Thyroid gland (tissue), 4 donors: Measurements from ENCODE around the gene ENOX2. TPM values are rescaled to one million over a fixed set of nuclear protein-coding genes. Genes with fewer than 3 reads are reported as not detected.
A peak's percentile ranks its signal among the peaks of the same experiment; 100 is the strongest.
"Not testable (repeated sequence)": the region's sequence is repeated elsewhere in the genome, so short reads cannot be mapped to it uniquely, and the experiment has no call there.

Experiments
- DNase-seq, 2 donors: peaks; one replicate each; pipeline ENCODE4 v3.0.0-alpha.2; 2019
- H3K27ac ChIP-seq, 3 donors: fragments of 200-600 bp; sonication (generic); 1 replicate in 2 of 3; 2 replicates in 1 of 3; pipeline ENCODE4 v1.5.1; 2016 to 2019; ENCODE audit warnings: mild to moderate bottlenecking in 1 of 3, moderate library complexity in 1 of 3
- H3K27me3 ChIP-seq: fragments of 200-600 bp; sonication (generic); one replicate; pipeline ENCODE4 v1.5.1; 2019
- H3K36me3 ChIP-seq, 2 donors: fragments of 200-600 bp; sonication (generic); one replicate each; pipeline ENCODE4 v1.5.1; 2016 to 2019
- H3K4me1 ChIP-seq, 2 donors: fragments of 200-600 bp; sonication (generic); one replicate each; pipeline ENCODE4 v1.5.1; 2017 to 2019
- H3K4me3 ChIP-seq, 3 donors: fragments of 200-600 bp; sonication (generic); replicated peaks in 1 of 3; 1 replicate in 2 of 3; 2 replicates in 1 of 3; pipeline ENCODE4 v1.5.1; 2016; ENCODE audit warnings: mild to moderate bottlenecking in 1 of 3
- H3K9me3 ChIP-seq: fragments of 200-600 bp; sonication (generic); one replicate; pipeline ENCODE4 v1.5.1; 2017
- CTCF ChIP-seq, 6 experiments: fragments of 200-600 bp in 3 of 6; fragments of 450-650 bp in 3 of 6; sonication (generic) in 3 of 6; IDR thresholded peaks; one replicate each; pipeline ENCODE4 v1.5.1; 2016 to 2019; ENCODE audit warnings: antibody characterized with exemption in 6 of 6, mild to moderate bottlenecking in 2 of 6, inconsistent platforms in 1 of 6, moderate library complexity in 1 of 6
- POLR2A ChIP-seq, 2 donors: fragments of 450-650 bp; IDR thresholded peaks; one replicate each; pipeline ENCODE4 v1.6.1; 2017; ENCODE audit warnings: antibody characterized with exemption in 2 of 2, mild to moderate bottlenecking in 2 of 2, moderate library complexity in 1 of 2
- WGBS, 2 donors: methylation state at CpG; one replicate each; pipeline ENCODE4 v1.1.5; 2017; 5-methylcytosine and 5-hydroxymethylcytosine counted together
- intact Hi-C: fragments of 100-400 bp; cut with DNase I; formaldehyde crosslinking; loops from one replicate; pipeline ENCODE4 v1.15.1; 2023
- total RNA-seq, 4 donors: library from RNA; depleted of rRNA; stranded (reverse); fragments of >200 nt; gene quantifications; one replicate each; pipeline ENCODE4 v1.2.3, GENCODE V29; 2016

Gene ENOX2
- total RNA-seq = 10 to 100 TPM; 11.8 to 25.2 (median 20.1) TPM

GRCh38 chrX:130902783-130903613, at the start of gene ENOX2:
TSS of gene ENOX2 (minus strand) at chrX:130903209. CDS start at chrX:130703216, 199,993 bp downstream.
- peak within 1 kb of the TSS in 2 of 3 donors; percentile 38 to 71 for H3K4me3 ChIP-seq
- 0 to 1% methylated on average over 17 to 18 of the region's 50 CpGs for WGBS, 2 donors
- DNase-seq = peak; percentile 93
- intact Hi-C loops = no loop called here
- peak within 1 kb of the TSS in 1 of 3 donors; percentile 65 for H3K27ac ChIP-seq
- no peaks in the 10 kb centered on the region for H3K27me3 ChIP-seq
- H3K4me1 ChIP-seq = no peaks in the 10 kb centered on the region
- no peaks in the 10 kb centered on the region for H3K36me3 ChIP-seq
- H3K9me3 ChIP-seq = no peaks in the 10 kb centered on the region
- TF ChIP-seq CTCF (IDR thresholded peaks at IDR 0.05) = peak in 2 of 6 experiments; percentile 35 to 36
- TF ChIP-seq POLR2A (IDR thresholded peaks at IDR 0.05) = peak in 1 of 2 donors; percentile 73

GRCh38 chrX:130952266-130953043, 49.4 kb upstream of the ENOX2 start:
- Histone ChIP-seq H3K9me3 (no peaks in the 10 kb centered on the region), H3K27me3 (no peaks in the 10 kb centered on the region), H3K36me3 (no peaks in the 10 kb centered on the region), H3K4me1 (no peaks in the 10 kb centered on the region), H3K4me3 (no peak overlapping the region), H3K27ac (no peak overlapping the region)
- DNase-seq = no peak
- WGBS, 2 donors = 59 to 66% methylated on average over 2 of the region's 2 CpGs
- intact Hi-C loops = no loop called here
- TF ChIP-seq POLR2A (IDR thresholded peaks at IDR 0.05) (no peak), CTCF (IDR thresholded peaks at IDR 0.05) (no peak)

GRCh38 chrX:130944230-130944629, 41.2 kb upstream of the ENOX2 start:
- Histone ChIP-seq H3K36me3 (no peaks in the 10 kb centered on the region), H3K4me3 (no peak overlapping the region), H3K9me3 (no peaks in the 10 kb centered on the region), H3K27me3 (no peaks in the 10 kb centered on the region), H3K4me1 (no peaks in the 10 kb centered on the region), H3K27ac (no peak overlapping the region)
- TF ChIP-seq POLR2A (IDR thresholded peaks at IDR 0.05) (no peak), CTCF (IDR thresholded peaks at IDR 0.05) (no peak)
- WGBS, 2 donors = 66 to 70% methylated on average over 2 of the region's 2 CpGs
- intact Hi-C loops = no loop called here
- no peak for DNase-seq

- Histone ChIP-seq H3K27ac (no peak overlapping the region), H3K27me3 (no peaks in the 10 kb centered on the region), H3K4me3 (no peak overlapping the region), H3K9me3 (no peaks in the 10 kb centered on the region), H3K36me3 (no peaks in the 10 kb centered on the region), H3K4me1 (no peaks in the 10 kb centered on the region)
- intact Hi-C loops = no loop called here
- no peak for TF ChIP-seq POLR2A (IDR thresholded peaks at IDR 0.05)
- no peak for TF ChIP-seq CTCF (IDR thresholded peaks at IDR 0.05)
- no peak for DNase-seq
Measured at GRCh38 chrX:130937101-130937500, 34.1 kb upstream of the ENOX2 start.

GRCh38 chrX:130933358-130933757, 30.3 kb upstream of the ENOX2 start:
- H3K27me3 ChIP-seq = no peaks in the 10 kb centered on the region
- no peak overlapping the region for H3K4me3 ChIP-seq
- no peak overlapping the region for H3K27ac ChIP-seq
- H3K9me3 ChIP-seq = no peaks in the 10 kb centered on the region
- DNase-seq = no peak
- H3K36me3 ChIP-seq = no peaks in the 10 kb centered on the region
- 76 to 84% methylated on average over 2 of the region's 2 CpGs for WGBS, 2 donors
- intact Hi-C loops = no loop called here
- H3K4me1 ChIP-seq = no peaks in the 10 kb centered on the region
- no peak for TF ChIP-seq CTCF (IDR thresholded peaks at IDR 0.05)
- TF ChIP-seq POLR2A (IDR thresholded peaks at IDR 0.05) = no peak

- H3K27ac ChIP-seq, intact Hi-C loops, H3K36me3 ChIP-seq, H3K9me3 ChIP-seq, H3K4me3 ChIP-seq, H3K4me1 ChIP-seq, H3K27me3 ChIP-seq, DNase-seq: not testable (repeated sequence)
- WGBS, 2 donors = 58 to 63% methylated on average over 2 of the region's 2 CpGs
Measured at GRCh38 chrX:130920405-130920804, 17.4 kb upstream of the ENOX2 start.

- WGBS, 2 donors = no CpG with 5 or more reads among the region's 1 CpG
- H3K27me3 ChIP-seq, DNase-seq, H3K4me3 ChIP-seq, H3K9me3 ChIP-seq, H3K4me1 ChIP-seq, H3K36me3 ChIP-seq, H3K27ac ChIP-seq: not testable (repeated sequence)
- intact Hi-C loops = loop anchor here (5.0 to 10.0 kb wide), 2 partner anchors 382 to 525 kb away; no protein-coding TSS in a partner anchor
Measured at GRCh38 chrX:130919676-130920075, 16.7 kb upstream of the ENOX2 start.
